Activated T-helper 2 cell treated with anti-CD3 and anti-CD28 coated beads, Interferon-gamma antibody, Interleukin-2, Interleukin-4, amounts not matched to agents 10 μg/mL and 5 μg/mL and 100 μg/mL, durations not matched to agents 14 hours and 24 hours and 36 hours (primary cell): Measurements from ENCODE around the gene MYLK3. TPM values are rescaled to one million over a fixed set of nuclear protein-coding genes. Genes with fewer than 3 reads are reported as not detected.

Source experiments
- DNase-seq: peaks from one replicate; pipeline ENCODE4 v3.0.0; 2021; ENCODE audit warnings: low spot score
- H3K27ac Mint-ChIP-seq: one replicate; pipeline ENCODE4 v1.8.0; 2021; ENCODE audit warnings: mixed read lengths
- H3K27me3 Mint-ChIP-seq: one replicate; pipeline ENCODE4 v1.8.0; 2021; ENCODE audit warnings: low read depth, mixed read lengths
- H3K36me3 Mint-ChIP-seq: one replicate; pipeline ENCODE4 v1.8.0; 2021; ENCODE audit warnings: low read depth, mixed read lengths
- H3K4me1 Mint-ChIP-seq: one replicate; pipeline ENCODE4 v1.8.0; 2021; ENCODE audit warnings: low read depth, mixed read lengths
- H3K4me3 Mint-ChIP-seq: one replicate; pipeline ENCODE4 v1.8.0; 2021; ENCODE audit warnings: low read depth, mild to moderate bottlenecking, moderate library complexity, mixed read lengths
- H3K9me3 Mint-ChIP-seq: one replicate; pipeline ENCODE4 v1.8.0; 2021; ENCODE audit warnings: mixed read lengths
- intact Hi-C: fragments of 100-400 bp; cut with micrococcal nuclease; formaldehyde crosslinking; loops from one replicate; pipeline ENCODE4 v1.15.1; 2023
- total RNA-seq: library from RNA; stranded (reverse); gene quantifications from 2 replicates; pipeline ENCODE4 v1.2.3, GENCODE V29; 2022

MYLK3 gene
- total RNA-seq, 1 donor from 2014 or later = 0.25 TPM

GRCh38 chr16:46751381-46751780 is 3.2 kb upstream of the MYLK3 start:
- H3K4me3 Mint-ChIP-seq = no peak overlapping the region
- intact Hi-C loops = no loop called here
- no peaks in the 10 kb centered on the region for H3K9me3 Mint-ChIP-seq

GRCh38 chr16:46748775-46749705 is 896 bp upstream of the MYLK3 start:
- DNase-seq = no peak
- no peak overlapping the region for H3K27ac Mint-ChIP-seq
- peaks cover 3% of the 10 kb centered on the region for H3K4me1 Mint-ChIP-seq
- intact Hi-C loops = no loop called here
- H3K27me3 Mint-ChIP-seq = no peaks in the 10 kb centered on the region
- H3K36me3 Mint-ChIP-seq = no peaks in the 10 kb centered on the region
- no peak overlapping the region for H3K4me3 Mint-ChIP-seq
- H3K9me3 Mint-ChIP-seq = no peaks in the 10 kb centered on the region

More at GRCh38 chr16:46751381-46751780, 3.2 kb upstream of the MYLK3 start:
- Mint-ChIP-seq H3K36me3 (no peaks in the 10 kb centered on the region), H3K4me1 (peaks cover 3% of the 10 kb centered on the region), H3K27ac (no peak overlapping the region), H3K27me3 (no peaks in the 10 kb centered on the region)
- no peak for DNase-seq

GRCh38 chr16:46746821-46747776 is 1.0 kb downstream of the MYLK3 start:
- H3K27ac Mint-ChIP-seq = no peak overlapping the region
- H3K27me3 Mint-ChIP-seq = no peaks in the 10 kb centered on the region
- no peaks in the 10 kb centered on the region for H3K9me3 Mint-ChIP-seq
- H3K36me3 Mint-ChIP-seq = no peaks in the 10 kb centered on the region
- intact Hi-C loops = no loop called here
- H3K4me3 Mint-ChIP-seq = no peak overlapping the region
- no peak for DNase-seq
- H3K4me1 Mint-ChIP-seq = peaks cover 4% of the 10 kb centered on the region

GRCh38 chr16:46745617-46746016 is 2.5 kb downstream of the MYLK3 start:
- H3K9me3 Mint-ChIP-seq = no peaks in the 10 kb centered on the region
- H3K36me3 Mint-ChIP-seq = no peaks in the 10 kb centered on the region

GRCh38 chr16:46743232-46743719 is 4.9 kb downstream of the MYLK3 start:
- intact Hi-C loops = no loop called here
- Mint-ChIP-seq H3K36me3 (no peaks in the 10 kb centered on the region), H3K4me1 (peaks cover 4% of the 10 kb centered on the region), H3K9me3 (no peaks in the 10 kb centered on the region), H3K27me3 (no peaks in the 10 kb centered on the region), H3K4me3 (no peak overlapping the region), H3K27ac (no peak overlapping the region)
- DNase-seq = no peak

More at GRCh38 chr16:46745617-46746016, 2.5 kb downstream of the MYLK3 start:
- Mint-ChIP-seq H3K4me3 (no peak overlapping the region), H3K4me1 (peaks cover 4% of the 10 kb centered on the region), H3K27ac (no peak overlapping the region), H3K27me3 (no peaks in the 10 kb centered on the region)
- DNase-seq = no peak
- intact Hi-C loops = no loop called here

GRCh38 chr16:46739934-46740333 is 8.2 kb downstream of the MYLK3 start:
- Mint-ChIP-seq H3K27ac (no peak overlapping the region), H3K9me3 (no peaks in the 10 kb centered on the region), H3K36me3 (no peaks in the 10 kb centered on the region), H3K4me3 (no peak overlapping the region), H3K4me1 (peaks cover 4% of the 10 kb centered on the region), H3K27me3 (no peaks in the 10 kb centered on the region)
- DNase-seq = no peak
- intact Hi-C loops = no loop called here

- DNase-seq = no peak
- intact Hi-C loops = no loop called here
- Mint-ChIP-seq H3K9me3 (no peaks in the 10 kb centered on the region), H3K4me1 (no peaks in the 10 kb centered on the region), H3K4me3 (no peak overlapping the region), H3K36me3 (no peaks in the 10 kb centered on the region), H3K27ac (no peak overlapping the region), H3K27me3 (no peaks in the 10 kb centered on the region)
These were observed 10.4 kb downstream of the MYLK3 start for GRCh38 chr16:46737621-46738214.

GRCh38 chr16:46736695-46737094 is 11.4 kb downstream of the MYLK3 start:
- no peak overlapping the region for H3K27ac Mint-ChIP-seq
- intact Hi-C loops = no loop called here
- H3K4me3 Mint-ChIP-seq = no peak overlapping the region
- no peaks in the 10 kb centered on the region for H3K27me3 Mint-ChIP-seq
- H3K9me3 Mint-ChIP-seq = no peaks in the 10 kb centered on the region
- no peaks in the 10 kb centered on the region for H3K4me1 Mint-ChIP-seq
- no peaks in the 10 kb centered on the region for H3K36me3 Mint-ChIP-seq
- DNase-seq = no peak

- no peaks in the 10 kb centered on the region for H3K9me3 Mint-ChIP-seq
- no peaks in the 10 kb centered on the region for H3K4me1 Mint-ChIP-seq
- H3K27me3 Mint-ChIP-seq = no peaks in the 10 kb centered on the region
- no peak overlapping the region for H3K27ac Mint-ChIP-seq
- no peak for DNase-seq
- H3K4me3 Mint-ChIP-seq = no peak overlapping the region
- intact Hi-C loops = no loop called here
- H3K36me3 Mint-ChIP-seq = no peaks in the 10 kb centered on the region
These were observed 14.8 kb downstream of the MYLK3 start for GRCh38 chr16:46733319-46733830.

GRCh38 chr16:46732561-46732960 is 15.6 kb downstream of the MYLK3 start:
- Mint-ChIP-seq H3K36me3 (no peaks in the 10 kb centered on the region), H3K27ac (no peak overlapping the region), H3K9me3 (no peaks in the 10 kb centered on the region), H3K4me1 (no peaks in the 10 kb centered on the region), H3K27me3 (no peaks in the 10 kb centered on the region), H3K4me3 (no peak overlapping the region)
- DNase-seq = no peak
- intact Hi-C loops = no loop called here

GRCh38 chr16:46731691-46732555 is 16.2 kb downstream of the MYLK3 start:
- Mint-ChIP-seq H3K4me3 (no peak overlapping the region), H3K36me3 (no peaks in the 10 kb centered on the region), H3K4me1 (no peaks in the 10 kb centered on the region), H3K27ac (no peak overlapping the region), H3K27me3 (no peaks in the 10 kb centered on the region), H3K9me3 (no peaks in the 10 kb centered on the region)
- intact Hi-C loops = no loop called here
- DNase-seq = no peak
